HG02981 (cell line): ENCODE results near the gene SKA3.
"Not testable (repeated sequence)": the region's sequence is repeated elsewhere in the genome, so short reads cannot be mapped to it uniquely, and the experiment has no call there.

Experiments
- ATAC-seq: cut with Tn5 transposase; IDR thresholded peaks from one replicate; pipeline ENCODE4 v1.9.1; 2021; ENCODE audit warnings: mild to moderate bottlenecking, moderate library complexity; ENCODE audit not compliant: unreplicated experiment

SKA3 gene

DNA sequence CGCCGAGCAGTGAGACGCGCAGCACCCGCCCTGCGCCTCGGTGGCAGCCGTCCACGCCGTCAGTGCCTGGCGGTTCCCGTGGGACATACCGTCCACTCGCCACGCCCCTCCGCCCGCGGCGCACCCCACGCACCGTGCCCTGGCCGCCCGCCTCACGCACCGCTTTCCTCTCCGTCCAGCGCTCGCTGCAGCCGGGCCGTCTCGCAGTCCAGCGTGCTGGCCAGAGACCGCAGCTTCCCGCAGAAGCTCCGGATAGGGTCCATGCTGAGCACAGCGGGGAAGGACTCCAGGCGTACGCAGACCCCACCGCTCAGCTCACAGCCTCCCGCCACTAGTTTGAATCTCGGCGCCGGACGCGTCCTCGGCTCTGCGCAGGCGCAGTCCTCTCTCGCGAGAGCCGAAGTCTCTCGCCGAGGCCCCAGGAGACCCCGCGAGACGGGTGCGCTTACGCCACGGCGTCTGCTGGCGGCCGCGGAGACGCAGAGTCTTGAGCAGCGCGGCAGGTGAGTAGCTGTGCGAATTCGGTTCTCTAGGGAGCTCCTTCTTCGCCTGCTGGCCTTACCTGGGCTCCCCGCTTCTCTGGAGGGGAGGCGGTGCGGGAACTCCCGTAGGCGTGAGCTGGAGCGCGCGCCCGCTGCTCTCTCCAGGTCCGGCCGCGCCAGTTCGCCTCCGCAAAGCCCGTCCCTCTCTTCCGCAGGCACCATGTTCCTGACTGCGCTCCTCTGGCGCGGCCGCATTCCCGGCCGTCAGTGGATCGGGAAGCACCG, at the start of gene SKA3, which contains the start of gene MRPL57:
Gene SKA3, minus strand, starts transcription at position 338 of the 767 bp plus-strand sequence. Its CDS starts 75 bp downstream, at position 263.
Gene MRPL57, plus strand, starts transcription at position 444 of the 767 bp plus-strand sequence. Its CDS starts 259 bp downstream, at position 703.
- ATAC-seq, result peak; percentile 87

- no peak for ATAC-seq
Observed at GRCh38 chr13:21225082-21225481, 48.7 kb upstream of the SKA3 start.

DNA sequence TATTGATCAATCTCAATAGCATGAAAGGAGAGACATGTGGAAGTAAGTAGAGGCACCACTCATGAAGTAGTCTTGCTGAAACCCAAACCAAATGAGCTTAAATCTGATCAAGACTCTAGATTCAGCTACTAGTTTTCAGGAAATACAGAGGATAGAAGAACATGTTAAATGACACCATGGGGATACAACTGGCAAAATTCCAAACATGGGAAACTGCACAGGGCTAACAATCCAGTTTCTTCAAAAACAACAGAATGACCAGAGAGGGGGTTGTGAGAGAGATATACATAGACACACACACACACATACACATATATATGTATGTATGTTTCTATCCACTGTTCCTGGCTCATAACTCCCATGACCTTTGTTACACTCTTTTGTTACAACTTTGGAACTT, 44.9 kb upstream of the SKA3 start:
- ATAC-seq, result no peak

DNA sequence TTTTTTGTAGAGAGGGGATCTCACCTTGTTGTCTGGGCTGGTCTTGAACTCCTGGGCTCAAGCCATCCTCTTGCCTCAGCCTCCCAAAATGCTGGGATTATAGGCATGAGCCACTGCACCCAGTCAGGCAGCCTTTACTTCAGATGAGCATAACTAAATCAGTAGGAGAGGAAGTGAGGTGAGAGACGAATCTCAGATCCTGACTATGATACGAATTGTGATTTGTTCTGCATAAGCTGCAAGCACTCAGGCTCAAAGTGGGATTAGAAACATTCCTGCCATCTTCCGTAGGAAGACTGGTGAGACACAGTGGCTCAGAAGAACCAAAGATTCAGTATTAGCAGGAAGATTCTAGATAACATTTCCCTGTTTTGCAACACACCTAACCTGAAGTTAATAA, 43.4 kb upstream of the SKA3 start:
- not testable (repeated sequence) for ATAC-seq

GRCh38 chr13:21219036-21219381, 42.7 kb upstream of the SKA3 start:
- ATAC-seq, result peak; percentile 41

- ATAC-seq, result peak; percentile 95
Observed at GRCh38 chr13:21218351-21219035, 42.1 kb upstream of the SKA3 start.

DNA sequence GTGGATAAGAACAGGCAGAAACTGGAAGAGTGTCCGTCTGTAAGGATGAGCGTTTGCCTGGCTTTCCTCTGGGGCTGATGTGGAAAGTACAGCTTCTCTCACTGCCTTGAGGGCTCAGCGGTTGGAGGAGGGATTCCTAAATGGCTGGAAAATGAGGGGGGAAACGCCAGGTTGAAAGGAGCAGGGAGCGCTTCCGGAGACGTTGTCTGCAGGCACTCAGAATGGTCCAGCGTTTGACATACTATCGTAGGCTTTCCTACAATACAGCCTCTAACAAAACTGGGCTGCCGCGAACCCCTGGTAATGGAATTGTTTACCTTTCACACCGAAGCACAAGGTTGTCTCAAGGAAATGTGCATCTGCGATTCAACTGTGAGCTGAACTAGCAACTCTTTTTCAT, 40.0 kb upstream of the SKA3 start:
- no peak for ATAC-seq

GRCh38 chr13:21215419-21215818, 39.1 kb upstream of the SKA3 start:
- not testable (repeated sequence) for ATAC-seq

DNA sequence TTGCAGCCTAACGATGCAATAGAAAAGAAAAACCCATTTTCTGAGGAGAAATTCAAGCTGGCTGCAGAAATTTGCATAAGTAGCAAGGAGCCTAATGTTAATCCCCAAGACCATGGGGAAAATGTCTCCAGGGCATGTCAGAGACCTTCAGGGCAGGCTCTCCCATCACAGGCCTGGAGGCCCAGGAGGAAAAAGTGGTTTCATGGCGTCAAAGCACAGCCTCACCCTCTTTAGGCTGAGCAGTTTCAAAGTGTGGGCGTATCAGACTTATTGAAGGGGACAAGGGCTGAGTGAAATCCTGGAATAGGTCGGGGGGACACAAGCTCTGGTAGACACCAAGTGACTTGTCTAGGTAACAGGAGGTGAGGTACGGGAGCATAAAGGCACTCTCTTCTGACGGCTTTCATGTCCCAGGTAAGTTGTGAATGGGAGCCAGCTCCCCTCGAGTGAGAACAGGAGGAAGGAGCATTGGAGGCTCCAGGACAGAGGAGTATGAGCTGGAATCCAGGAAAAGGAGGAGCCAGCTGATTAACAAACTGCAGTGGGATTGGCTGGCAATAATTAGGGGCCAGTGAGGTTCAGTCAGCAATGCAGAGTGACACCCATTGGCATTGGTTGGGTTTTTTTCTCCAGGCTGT, 35.9 kb upstream of the SKA3 start:
- ATAC-seq, result no peak

DNA sequence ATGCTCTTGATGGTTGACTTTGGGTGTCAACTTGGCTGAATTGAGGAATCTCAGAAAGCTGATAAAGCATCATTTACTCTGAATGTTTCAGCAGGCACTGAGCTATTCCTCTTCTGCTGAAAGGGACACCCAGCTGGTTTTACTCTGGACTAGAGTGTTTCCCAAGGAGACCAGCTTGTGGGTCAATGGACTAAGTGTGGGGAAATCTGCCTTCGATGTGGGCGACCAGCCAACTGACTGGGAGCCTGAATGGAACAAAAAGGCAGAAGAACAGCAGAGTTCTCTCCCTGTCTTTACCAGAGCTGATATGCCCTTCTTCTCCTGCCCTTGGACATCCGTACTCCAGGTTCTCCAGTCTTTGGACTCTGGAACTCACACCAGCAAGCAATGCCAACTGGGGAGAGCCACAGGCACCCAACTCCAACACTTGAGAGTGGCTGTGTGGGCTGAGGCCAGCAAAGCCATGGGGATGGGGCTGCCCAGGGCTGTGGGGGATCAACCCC, 32.4 kb upstream of the SKA3 start:
- ATAC-seq, result no peak

DNA sequence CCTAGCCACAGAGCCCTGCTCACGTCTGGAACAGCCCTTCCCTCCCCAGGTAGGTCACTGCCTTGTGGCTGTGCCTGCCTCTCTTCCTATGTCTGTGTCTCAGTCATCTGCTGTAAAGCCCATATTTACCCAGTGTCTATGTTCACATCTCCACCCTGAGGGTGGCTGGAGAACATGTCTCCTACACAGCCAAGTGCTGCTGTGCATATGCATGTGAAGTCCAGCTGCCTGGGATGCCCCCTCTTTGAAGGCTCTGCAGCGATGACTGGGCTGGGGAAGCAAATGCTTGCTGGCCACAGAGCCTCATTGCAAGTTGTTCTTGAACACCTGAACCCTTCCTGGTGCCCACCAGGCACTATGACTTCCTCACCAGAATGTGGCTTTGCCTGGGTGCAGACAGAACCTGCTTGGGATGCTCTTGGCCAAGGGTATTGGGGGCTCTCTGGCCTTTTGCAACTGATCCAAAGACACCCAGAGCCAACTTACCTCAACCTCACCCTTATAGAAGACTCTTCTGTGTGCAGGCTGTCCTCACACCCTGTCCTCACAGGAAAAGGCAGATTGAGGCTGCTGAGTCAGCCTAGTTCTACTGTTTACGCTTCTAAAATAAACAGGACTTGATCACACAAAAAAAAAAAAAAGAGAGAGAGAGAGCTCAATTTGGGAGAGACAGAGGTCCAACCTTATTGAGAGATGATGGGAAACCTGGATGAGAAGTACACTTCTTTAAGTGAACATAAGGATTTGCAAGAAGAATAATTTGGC, 26.6 kb upstream of the SKA3 start:
- ATAC-seq, result no peak

GRCh38 chr13:21201456-21202190, 25.3 kb upstream of the SKA3 start:
- ATAC-seq, result not testable (repeated sequence)

DNA sequence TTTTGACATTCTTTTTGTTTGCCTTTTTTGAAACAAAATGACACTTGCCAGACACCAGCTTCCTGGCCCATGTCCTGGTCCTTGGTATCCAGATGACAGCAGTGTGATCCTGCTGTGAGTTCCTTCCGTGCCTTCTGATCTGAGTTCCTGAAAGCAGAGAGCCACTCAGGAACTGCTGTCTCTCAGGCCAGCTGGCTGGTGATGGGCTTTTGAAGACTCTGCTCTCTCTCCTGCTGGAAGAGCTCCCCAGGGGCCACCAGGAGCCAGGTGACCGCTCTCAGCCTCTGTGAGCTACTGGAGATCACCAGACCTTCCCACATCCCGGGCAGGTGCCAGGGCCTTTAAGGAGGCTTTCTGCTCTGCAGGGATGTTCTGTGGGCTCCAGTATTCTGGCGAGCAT, 22.0 kb upstream of the SKA3 start:
- ATAC-seq, result not testable (repeated sequence)

- ATAC-seq, result not testable (repeated sequence)
Observed at GRCh38 chr13:21197606-21198225, 21.4 kb upstream of the SKA3 start.

DNA sequence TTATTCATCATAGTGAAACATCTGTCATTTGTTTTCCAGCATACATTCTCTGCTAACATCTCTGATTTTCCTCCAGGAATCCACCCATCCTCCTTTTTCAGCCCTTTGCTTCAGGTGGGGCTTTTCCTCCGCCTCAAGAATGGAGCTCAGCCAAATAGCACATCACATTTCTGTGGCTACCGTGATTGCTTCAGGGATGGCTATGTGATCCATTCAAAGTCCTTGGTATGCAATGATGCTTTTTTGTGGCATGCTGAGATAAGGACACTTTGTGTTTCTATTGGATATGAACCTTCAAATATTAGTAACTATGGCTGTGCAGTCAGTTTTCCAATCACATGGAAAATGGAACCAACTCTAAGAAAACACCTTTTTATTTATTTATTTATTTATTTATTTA, 18.4 kb upstream of the SKA3 start:
- ATAC-seq, result not testable (repeated sequence)

GRCh38 chr13:21186410-21186809, 10.1 kb upstream of the SKA3 start:
- not testable (repeated sequence) for ATAC-seq

- no peak for ATAC-seq
Observed at GRCh38 chr13:21181671-21182070, 5.3 kb upstream of the SKA3 start.

DNA sequence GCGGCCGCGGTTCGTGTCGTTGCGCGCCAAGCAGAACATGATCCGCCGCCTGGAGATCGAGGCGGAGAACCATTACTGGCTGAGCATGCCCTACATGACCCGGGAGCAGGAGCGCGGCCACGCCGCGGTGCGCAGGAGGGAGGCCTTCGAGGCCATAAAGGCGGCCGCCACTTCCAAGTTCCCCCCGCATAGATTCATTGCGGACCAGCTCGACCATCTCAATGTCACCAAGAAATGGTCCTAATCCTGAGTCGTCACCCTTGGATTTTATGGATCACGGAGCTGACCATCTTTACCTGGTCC, 581 bp upstream of the SKA3 start:
- ATAC-seq, result peak; percentile 24

GRCh38 chr13:21175656-21176214, 617 bp downstream of the SKA3 start:
- ATAC-seq, result no peak

- ATAC-seq, result not testable (repeated sequence)
Observed at GRCh38 chr13:21173767-21174166, 2.6 kb downstream of the SKA3 start.
